HG03575 (cell line): Measurements from ENCODE around the gene STOX2.

Experiments
- ATAC-seq: cut with Tn5 transposase; IDR thresholded peaks from one replicate; pipeline ENCODE4 v1.9.1; 2021; ENCODE audit not compliant: unreplicated experiment, insufficient number of reproducible peaks, low FRiP score; ENCODE audit errors: extremely low read depth

Gene STOX2

GRCh38 chr4:183885205-183885720 is 19.8 kb upstream of the STOX2 start:
- ATAC-seq, result no peak

- ATAC-seq, result no peak
Observed at GRCh38 chr4:183887351-183887750, 17.8 kb upstream of the STOX2 start.

- no peak for ATAC-seq
Observed at GRCh38 chr4:183888564-183888963, 16.5 kb upstream of the STOX2 start.

GRCh38 chr4:183889190-183889589 is 15.9 kb upstream of the STOX2 start:
- ATAC-seq, result no peak

DNA sequence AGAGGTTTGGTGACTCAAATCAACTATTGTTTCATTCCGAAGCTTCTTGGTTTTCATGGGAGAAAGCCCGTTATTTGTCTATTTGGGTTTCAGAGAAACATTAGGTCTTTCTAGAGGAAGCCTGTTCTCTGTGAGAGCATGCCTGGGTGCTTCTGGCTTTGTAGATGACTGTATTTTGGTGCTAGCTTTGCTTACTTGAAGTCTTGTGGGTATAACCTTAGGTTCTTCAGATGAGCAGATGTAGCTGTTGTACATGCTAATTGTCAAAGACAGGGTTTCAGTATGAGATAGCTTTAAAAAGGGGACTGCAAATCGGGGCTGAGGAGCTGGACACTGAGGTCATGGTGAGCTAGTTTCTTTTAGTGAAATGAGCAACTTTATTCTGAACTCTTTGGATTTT is 7.9 kb upstream of the STOX2 start:
- no peak for ATAC-seq

DNA sequence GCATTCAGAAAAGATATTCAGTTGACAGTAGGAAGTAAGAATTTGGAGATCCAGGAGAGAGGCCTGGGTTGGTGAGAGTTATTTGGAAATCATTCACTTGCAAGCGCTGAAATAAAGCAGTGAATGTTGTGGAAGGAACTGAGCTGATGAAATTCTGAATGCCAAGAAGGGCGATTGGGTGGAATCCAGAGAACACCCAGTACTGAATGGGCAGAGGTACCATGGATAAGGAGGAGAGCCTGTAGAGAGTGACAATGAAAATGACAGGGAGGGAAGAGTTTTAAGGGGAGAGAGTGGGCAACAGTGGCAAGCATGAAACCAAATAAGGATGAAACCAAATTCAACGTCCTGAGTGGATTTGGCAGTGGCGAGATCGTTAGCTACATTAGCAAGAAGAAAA is 6.7 kb upstream of the STOX2 start:
- ATAC-seq, result no peak

DNA sequence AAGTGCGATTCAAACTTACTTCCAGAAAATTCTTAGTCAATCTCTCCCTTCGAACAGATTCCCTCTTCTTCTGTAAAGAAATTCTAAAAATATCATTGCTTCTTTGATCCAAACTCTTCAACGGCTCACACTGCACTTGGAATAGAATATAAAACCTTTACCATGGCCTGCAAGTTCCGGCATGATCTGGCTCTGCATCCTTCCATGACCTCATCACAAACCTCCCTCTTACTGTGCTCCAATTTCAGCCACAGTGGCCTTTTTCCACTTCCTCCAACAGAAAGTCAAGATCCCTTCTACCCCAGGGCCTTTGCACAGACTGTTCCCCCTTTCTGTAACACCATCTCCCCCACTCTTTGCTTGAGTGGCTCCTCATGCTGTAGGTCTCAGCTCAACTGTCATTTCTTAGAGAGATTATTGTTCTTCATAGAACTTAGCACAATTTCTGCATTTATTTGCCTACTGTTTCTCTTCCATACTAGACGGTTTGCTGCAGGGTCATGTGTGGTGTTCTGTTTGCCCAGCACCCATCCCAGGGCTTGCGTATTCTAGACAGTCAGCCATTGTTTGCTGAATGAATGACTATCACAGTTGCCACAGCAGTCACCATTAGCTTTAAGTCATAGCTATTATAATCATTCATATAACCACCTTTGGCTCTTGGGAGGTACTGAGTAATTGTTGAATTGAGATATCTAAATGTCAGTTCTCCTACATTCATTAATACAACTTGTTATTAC is 1.9 kb upstream of the STOX2 start:
- ATAC-seq, result no peak

- no peak for ATAC-seq
Observed at GRCh38 chr4:183905593-183906488, 734 bp downstream of the STOX2 start.

DNA sequence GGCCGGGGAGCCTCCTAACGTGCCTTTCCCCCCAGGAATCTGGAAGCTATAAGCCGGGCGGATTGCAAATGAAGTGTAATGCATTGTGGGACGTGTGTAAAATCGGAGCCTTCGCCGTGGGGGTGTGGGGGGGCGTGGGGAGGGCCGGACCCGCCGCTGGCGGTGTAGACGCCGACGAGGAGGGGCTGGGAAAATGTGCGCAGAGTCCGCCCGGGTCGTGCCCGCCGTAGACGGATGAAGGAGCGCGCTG is 1.3 kb downstream of the STOX2 start:
- no peak for ATAC-seq

DNA sequence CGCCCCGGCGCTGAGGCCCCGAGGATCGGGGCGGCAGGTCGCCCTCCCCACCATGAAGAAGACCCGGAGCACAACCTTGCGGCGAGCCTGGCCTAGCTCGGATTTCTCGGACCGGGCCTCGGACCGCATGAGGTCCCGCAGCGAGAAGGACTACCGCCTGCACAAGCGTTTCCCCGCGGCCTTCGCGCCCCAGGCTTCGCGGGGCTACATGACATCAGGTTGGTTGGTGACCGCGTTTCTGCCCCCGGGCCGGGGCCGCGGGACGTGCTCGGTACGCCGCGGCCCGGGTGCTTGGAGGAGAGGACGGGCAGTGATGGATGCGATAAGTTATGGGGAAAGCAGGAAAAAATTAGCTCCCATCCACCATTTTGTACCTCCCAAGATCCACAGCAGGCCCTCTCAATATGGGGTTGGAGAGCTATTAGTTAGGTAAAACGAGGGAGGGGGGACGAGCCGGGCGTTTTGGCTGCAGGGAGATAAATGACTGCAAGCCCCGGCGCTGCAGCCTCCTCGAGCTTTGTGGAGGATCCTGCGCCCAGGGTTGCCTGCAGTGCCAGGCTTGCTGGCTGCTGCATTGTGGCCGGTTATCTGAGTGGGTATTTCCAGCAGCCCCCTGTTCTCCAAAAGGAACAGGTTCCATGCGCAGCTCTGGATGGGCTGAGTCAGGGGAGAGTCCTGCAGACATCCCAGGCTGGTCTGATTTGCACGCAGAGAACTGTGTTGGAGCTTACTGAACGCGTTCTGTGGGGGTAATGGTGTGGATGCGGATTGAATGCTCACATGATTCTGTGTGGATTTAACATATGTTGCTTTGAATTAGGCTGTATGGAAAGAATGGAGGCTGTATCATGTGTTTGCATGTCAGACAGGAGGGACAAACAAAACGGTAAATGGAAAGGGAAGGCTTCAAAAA is 1.9 kb downstream of the STOX2 start:
- ATAC-seq, result no peak

DNA sequence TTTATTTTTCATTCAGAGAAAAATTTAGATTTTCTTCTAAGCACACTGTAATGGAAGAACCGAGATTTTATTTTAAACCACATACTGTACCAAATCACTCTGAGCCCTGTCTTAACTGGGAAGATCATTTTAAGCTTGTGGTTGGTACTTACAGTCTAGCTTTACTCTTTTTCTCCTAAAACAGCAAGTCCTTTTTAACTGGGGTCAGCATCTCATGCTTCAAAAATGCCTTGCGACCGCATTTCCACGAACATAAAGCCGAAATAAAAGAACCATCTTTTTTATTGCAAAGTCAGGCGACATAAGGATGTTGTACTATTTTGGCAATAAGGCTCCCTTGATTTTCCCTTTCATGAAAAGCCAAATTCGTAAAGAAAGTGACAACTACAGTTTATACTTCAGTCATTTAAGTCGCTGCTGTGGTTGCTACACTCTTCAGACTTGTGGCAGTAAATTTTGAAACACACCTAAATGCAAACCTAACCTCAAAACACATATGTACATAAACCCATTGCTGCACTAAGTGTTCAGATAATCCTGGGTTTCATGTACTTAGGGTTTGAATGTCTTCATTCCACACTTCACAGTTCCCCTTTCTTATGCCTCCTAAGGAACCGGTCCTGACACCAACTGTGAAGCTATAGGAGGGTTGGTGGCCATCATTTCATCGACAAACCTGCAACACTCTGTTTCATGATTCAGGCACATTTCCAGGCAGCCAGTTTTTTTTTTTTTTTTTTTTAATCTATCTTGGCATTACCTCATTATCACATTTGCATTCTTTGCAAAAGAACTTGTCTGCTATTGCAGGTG is 3.0 kb downstream of the STOX2 start:
- ATAC-seq, result no peak

- no peak for ATAC-seq
Observed at GRCh38 chr4:183909187-183909586, 4.1 kb downstream of the STOX2 start.

DNA sequence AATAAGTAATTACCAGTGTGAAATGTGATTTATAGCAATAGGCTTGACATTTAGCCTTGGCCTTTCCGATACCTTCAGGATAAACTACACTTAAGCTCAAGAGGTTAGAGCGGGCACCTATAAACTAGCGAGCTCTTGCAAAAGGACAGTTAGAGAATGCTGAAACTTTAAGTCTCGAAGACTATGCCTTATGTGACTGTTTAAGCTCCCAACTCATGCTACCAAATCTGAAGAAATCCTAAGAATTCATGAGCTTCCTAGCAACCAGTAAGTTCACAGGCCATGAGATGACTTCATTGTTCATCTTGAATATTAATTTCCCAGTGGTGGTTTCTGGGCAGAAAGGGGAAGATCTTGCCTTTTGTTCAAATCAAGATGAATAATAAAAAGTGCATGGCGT is 4.7 kb downstream of the STOX2 start:
- no peak for ATAC-seq

- ATAC-seq, result no peak
Observed at GRCh38 chr4:183912585-183912984, 7.5 kb downstream of the STOX2 start.

DNA sequence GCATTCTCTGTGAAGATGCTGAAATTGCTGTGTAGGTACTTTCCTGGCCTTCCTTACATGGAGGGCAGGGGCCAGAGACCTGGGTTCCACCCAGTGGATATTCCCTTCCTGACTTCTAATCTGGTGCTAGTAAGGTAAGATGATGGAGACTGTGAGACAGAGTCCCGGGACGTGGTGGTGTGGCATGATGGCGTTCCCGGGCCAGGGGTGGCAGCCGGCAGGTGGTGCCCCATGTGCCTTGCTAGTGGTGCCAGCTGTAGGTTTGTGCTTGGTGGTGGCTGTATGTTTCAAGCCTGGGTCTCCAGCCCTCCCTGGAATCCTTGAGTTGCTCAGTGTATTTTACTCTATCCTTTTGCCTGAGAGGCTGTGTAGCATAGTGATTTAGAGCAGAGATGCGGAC is 10.9 kb downstream of the STOX2 start:
- no peak for ATAC-seq

GRCh38 chr4:183918696-183919095 is 13.6 kb downstream of the STOX2 start:
- ATAC-seq, result no peak

DNA sequence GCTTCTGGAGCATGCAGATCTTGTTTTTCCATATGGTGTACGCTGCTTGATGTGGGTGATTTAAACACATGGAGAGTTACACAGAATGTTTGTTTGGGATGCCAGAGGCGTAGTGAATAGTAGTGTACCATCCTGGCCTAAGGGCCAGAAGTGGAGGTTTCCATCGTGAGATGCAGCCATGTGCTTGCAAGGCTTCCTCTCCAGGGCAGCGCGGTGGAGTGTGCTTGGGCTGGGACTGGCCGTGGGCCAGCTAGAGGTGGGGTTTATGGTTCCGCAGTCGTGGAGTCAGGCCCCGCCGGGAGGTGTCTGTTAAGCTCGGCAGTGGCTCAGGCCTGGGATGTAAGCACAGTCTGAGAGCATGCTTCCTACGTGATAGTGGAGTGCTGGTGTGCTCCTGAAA is 14.0 kb downstream of the STOX2 start:
- no peak for ATAC-seq

DNA sequence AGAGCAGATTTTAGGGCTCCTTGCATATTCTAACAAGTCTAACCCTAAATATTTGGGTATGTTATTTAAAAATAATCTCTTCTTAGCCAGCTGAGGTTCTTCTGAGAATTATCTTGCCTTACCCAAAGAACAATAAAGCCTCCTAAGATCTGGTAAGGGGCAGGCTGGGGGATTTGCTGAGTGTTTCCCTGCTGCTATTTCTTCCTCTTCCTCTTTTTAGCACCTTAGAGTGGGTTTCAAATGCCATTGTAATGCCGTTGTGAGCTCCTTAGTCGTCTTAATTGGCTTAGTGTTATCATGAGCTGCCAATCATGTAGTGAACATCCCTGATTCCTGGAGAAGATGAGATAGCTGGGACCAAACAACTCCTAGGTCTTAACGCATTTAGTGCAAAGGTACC is 15.4 kb downstream of the STOX2 start:
- ATAC-seq, result no peak

DNA sequence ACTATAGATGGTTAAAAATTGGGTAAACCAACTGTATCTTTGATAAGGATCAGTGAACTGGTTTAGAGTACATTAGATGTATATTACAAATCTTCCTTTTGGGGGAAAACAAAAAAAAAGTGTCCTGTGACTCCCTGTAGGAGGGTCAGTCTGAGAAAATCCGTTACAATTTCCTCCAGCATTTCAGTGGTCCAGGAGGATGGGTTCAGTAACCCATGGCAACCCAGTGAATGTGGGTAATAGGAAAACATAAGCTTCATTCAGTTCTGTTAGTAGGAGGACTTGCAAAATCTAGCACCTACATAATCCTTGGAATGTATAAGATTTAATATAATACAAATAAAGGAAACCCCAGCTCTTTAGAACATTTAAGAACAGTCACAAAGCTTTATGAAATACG is 16.2 kb downstream of the STOX2 start:
- no peak for ATAC-seq
